Kidney tubule cell (primary cell): Measurements from ENCODE around the gene ZBP1.

Experiments used
- DNase-seq: peaks from one replicate; pipeline ENCODE4 v3.0.0-alpha.2; 2018; ENCODE audit warnings: low spot score

ZBP1 gene

DNA sequence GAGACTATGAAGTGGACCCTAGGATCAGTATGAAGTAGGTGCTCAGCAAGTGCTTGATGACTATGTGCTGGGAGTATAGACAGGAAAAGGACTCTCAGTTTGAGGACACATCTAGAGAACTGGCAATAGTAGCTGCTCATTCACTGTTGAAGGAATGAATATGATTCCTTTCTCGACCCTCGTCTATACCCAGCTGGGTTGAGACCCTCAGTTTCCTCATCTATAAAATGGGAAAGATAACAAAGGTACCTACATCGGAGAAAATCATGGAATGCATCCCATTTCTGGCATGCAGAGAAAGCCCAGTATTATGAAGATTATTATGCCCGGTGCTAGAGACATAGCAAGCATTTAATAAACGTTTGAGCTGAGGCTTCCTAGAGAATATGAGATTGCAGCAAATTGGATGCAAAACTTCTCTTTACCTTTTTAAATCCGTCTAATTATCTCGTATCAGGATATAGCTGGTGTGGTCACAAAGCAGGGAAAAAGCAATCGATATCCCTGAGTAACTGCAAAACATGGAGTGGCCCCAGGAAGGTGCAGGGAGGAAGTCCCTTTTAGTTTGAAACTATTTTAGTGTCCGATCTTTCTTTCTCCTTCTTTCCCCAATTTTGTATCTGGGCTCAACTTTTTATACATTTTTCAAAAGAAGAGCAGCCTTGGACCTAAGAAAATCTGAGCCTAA, 62.2 kb downstream of the ZBP1 start:
- DNase-seq, result no peak

DNA sequence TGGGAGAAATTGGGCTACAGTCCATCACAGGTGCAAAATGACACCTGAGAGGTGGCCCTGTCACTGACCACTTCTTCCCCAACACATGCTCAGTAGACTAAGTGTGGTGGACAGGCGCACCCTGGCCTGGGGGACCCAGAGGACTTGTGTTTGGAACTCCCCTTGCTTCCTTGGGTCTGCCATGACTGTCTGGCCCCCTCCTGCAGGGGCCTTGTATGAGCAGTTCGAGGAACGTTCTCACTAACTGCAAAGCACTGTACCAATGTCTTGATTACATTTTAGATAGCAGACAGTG, 63.3 kb downstream of the ZBP1 start:
- no peak for DNase-seq

DNA sequence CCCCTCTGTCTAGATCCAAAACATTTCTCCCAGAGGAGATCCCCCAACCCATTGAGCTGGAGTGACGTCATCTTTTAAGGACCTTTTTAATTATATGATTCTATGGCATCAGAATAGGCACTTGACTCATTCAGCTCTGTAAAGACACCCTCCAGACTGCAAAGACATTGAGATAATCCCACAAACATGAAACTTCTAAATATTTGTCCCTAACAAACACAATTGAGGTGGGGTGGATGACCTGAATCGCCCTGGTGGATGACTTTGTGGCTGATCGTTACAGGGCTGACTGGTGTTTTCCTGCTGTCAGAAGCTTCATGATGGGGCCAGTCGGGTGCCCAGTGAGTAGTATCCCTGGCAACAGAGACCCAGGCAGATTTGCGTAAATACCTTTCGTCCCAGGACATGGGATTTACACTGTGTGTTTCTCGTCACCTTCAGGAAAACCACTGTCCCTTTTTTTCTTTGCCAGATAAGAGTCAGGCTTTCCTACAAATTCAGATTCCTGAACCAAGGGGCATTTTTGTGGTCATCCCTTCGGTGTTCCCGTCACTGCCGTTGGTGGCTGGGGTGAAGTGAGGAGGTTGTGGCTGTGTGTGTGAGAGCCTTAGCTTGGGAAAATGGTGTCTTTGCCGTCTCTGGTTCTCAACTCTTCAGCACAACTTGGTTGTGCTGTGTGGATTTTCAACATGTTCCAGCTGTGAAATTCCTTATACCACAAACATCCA, 64.6 kb downstream of the ZBP1 start:
- no peak for DNase-seq
